Stimulated activated CD4-positive, alpha-beta T cell treated with anti-CD3 and anti-CD28 coated beads, Interleukin-1b, Interleukin-23, amount 100 ng/mL, for 1 hour (primary cell): Measurements from ENCODE around the gene MYL10.

ENCODE experiments used
- DNase-seq, 2 donors: peaks; one replicate each; pipeline ENCODE4 v3.0.0-alpha.2; 2020; ENCODE audit warnings: low read depth in 2 of 2

Gene MYL10

GRCh38 chr7:101567230-101567629, 61.9 kb downstream of the MYL10 start:
- no peak for DNase-seq

- DNase-seq = no peak
These were observed 63.4 kb downstream of the MYL10 start for GRCh38 chr7:101565601-101566209.

DNA sequence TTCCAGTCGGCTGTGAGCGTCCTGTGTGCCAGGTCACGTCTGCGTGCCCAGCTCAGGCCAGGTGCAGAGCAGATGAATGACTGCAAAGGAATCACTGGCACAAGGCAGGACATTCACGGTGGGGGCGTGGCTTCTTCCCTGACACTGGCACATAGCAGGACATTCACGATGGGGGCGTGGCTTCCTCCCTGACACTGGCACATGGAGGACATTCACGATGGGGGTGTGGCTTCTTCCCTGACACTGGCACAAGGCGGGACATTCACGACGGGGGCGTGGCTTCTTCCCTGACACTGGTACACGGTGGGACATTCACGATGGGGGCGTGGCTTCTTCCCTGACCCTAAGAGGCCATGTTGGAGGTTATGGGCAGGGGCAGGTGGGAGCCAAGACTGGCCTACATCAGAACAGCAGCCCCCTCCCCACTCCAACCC, 64.3 kb downstream of the MYL10 start:
- no peak for DNase-seq

DNA sequence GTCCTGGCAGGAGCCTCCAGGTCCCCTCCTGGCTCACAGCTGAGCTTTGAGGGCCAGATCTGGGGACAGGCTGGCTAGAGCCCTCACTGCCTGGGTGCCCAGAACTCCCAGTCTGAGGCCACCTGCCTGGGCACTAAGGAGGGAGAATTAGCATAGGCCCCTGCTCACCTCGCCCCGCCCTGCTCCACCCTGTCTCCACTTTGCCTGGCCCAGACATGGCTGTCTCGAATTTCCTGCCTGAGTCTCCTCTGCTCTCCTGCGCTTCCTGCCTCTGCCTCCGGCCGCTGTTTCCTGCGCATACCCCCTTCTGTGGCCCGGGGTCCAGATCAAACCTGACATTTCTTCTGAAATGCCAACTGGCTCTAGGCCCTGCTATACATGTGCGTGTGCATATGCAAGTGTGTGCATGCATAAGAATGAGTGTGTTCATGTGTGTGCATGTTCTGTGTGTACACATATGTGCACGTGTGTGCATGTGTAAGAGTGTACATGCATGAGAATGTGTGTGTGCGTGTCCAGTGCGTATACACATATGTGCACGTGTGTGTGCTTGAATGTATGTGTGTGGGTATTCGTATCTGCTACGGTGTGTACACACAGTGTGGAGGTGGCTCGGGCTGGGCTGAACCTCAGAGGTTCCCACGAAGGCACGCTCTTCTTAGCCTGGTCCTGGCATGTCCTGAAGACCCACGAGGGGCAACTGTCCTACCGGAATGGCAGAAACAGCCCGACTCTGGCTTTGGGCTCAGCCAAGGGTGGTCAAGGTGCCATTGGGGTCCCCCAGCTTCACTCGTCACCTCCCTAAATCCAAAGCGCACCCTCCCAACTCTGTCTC, 64.9 kb downstream of the MYL10 start:
- no peak for DNase-seq
